Measurements from ENCODE around the gene PCNX2. TPM values are rescaled to one million over a fixed set of nuclear protein-coding genes. Genes with fewer than 3 reads are reported as not detected.

Gene PCNX2
- total and polyA plus RNA-seq, 10 of the 15 experiments (the other 5 are each of a cell fraction or from before 2014, with no cell fraction given), result 2.1 to 16.4 (median 8.1) TPM

GRCh38 chr1:233045588-233045987 is 249.9 kb downstream of the PCNX2 start:
- SMC1A ChIA-PET (ENCODE audit: uncharacterized antibody, unreplicated experiment), result interaction anchor here (0.6 to 1.1 kb wide), 2 partner anchors 36 to 213 kb away, joined by 3 read pairs; no protein-coding TSS in a partner anchor
- Histone ChIP-seq H4K20me1 (ENCODE audit: control insufficient read depth, insufficient read depth) (no peaks in the 10 kb centered on the region), H3K36me3 (ENCODE audit: control insufficient read depth in 2 of 2, insufficient read depth in 2 of 2, low read length in 1 of 2) (no peaks in the 10 kb centered on the region), H3K4me2 (ENCODE audit: control insufficient read depth, insufficient read depth) (no peak overlapping the region), H3K9me3 (replicated peaks; ENCODE audit: control insufficient read depth, insufficient read depth, low read length) (no peaks in the 10 kb centered on the region), H3K9ac (ENCODE audit: control insufficient read depth, insufficient read depth, low read length) (no peak overlapping the region), H3K4me3 (no peak overlapping the region), H3K79me2 (ENCODE audit: control insufficient read depth, insufficient read depth, low read length) (no peaks in the 10 kb centered on the region), H3K27me3 (replicated peaks in 1 of 2; ENCODE audit: control insufficient read depth in 2 of 2, insufficient read depth in 2 of 2, low read length in 1 of 2) (no peaks in the 10 kb centered on the region), H3K27ac (ENCODE audit: control insufficient read depth, insufficient read depth) (no peak overlapping the region), H2AFZ (ENCODE audit: control insufficient read depth, low read depth, low read length) (no peak overlapping the region), H3K4me1 (ENCODE audit: control insufficient read depth, insufficient read depth, low read length) (no peaks in the 10 kb centered on the region; the same call in 1 of the 2 replicates)
- no peak for FAIRE-seq
- RAD21 ChIA-PET (ENCODE audit: unreplicated experiment), result no interaction called here
- no peak for ATAC-seq
- WGBS (ENCODE audit: insufficient coverage, insufficient replicate concordance, low lambda C conversion rate, missing lambda C conversion rate), result 95% methylated on average over 2 of the region's 2 CpGs
- POLR2A ChIA-PET, result no interaction called here
- intact Hi-C loops (cut with micrococcal nuclease; ENCODE audit: unreplicated experiment), result no loop called here
- no TSS peak for BruUV-seq (replicated peaks)
- in situ Hi-C loops (cut with MboI), result no loop called here
- TF ChIP-seq CUX1 (IDR thresholded peaks at IDR 0.05; ENCODE audit: insufficient replicate concordance, low read depth, low read length) (no peak), ZBTB40 (IDR thresholded peaks at IDR 0.05; ENCODE audit: borderline replicate concordance) (no peak)
- no peak for DNase-seq (ENCODE audit: low read depth, low spot score)
- CTCF ChIA-PET, result interaction anchor here (1.0 kb wide), 1 partner anchor 17 kb away, joined by 3 read pairs; no protein-coding TSS in a partner anchor

Measured in GM12878 (cell line).